NCI-H1048 (cell line): Measurements from ENCODE around the gene AADACL4.
"Not testable (repeated sequence)": the region's sequence is repeated elsewhere in the genome, so short reads cannot be mapped to it uniquely, and the experiment has no call there.

ENCODE experiments used
- DNase-seq: peaks from one replicate; lab custom pipeline; 2025; lab: John Stamatoyannopoulos, UW

AADACL4 gene

GRCh38 chr1:12629985-12630760, 13.7 kb upstream of the AADACL4 start:
- DNase-seq: no peak

- no peak for DNase-seq
These were observed 12.8 kb upstream of the AADACL4 start for GRCh38 chr1:12630946-12631530.

GRCh38 chr1:12631571-12631970, 12.3 kb upstream of the AADACL4 start:
- no peak for DNase-seq

- DNase-seq: no peak
These were observed 9.7 kb upstream of the AADACL4 start for GRCh38 chr1:12634156-12634555.

- DNase-seq: no peak
These were observed 9.1 kb upstream of the AADACL4 start for GRCh38 chr1:12634696-12635202.

- DNase-seq: no peak
These were observed 7.6 kb upstream of the AADACL4 start for GRCh38 chr1:12636098-12636950.

- no peak for DNase-seq
These were observed 6.2 kb upstream of the AADACL4 start for GRCh38 chr1:12637693-12638092.

GRCh38 chr1:12640237-12640957, 3.5 kb upstream of the AADACL4 start:
- DNase-seq: no peak

GRCh38 chr1:12640958-12641272, 3.0 kb upstream of the AADACL4 start:
- no peak for DNase-seq

GRCh38 chr1:12643079-12643478, 806 bp upstream of the AADACL4 start:
- DNase-seq: no peak

GRCh38 chr1:12644237-12644636, 352 bp downstream of the AADACL4 start:
- no peak for DNase-seq

GRCh38 chr1:12644829-12645228, 944 bp downstream of the AADACL4 start:
- no peak for DNase-seq

- DNase-seq: not testable (repeated sequence)
These were observed 1.5 kb downstream of the AADACL4 start for GRCh38 chr1:12645401-12645800.

GRCh38 chr1:12648741-12649140, 4.9 kb downstream of the AADACL4 start:
- DNase-seq: no peak

- no peak for DNase-seq
These were observed 6.1 kb downstream of the AADACL4 start for GRCh38 chr1:12649971-12650421.

GRCh38 chr1:12654004-12654567, 10.2 kb downstream of the AADACL4 start:
- DNase-seq: no peak

- DNase-seq: no peak
These were observed 10.8 kb downstream of the AADACL4 start for GRCh38 chr1:12654657-12655056.

- DNase-seq: no peak
These were observed 12.7 kb downstream of the AADACL4 start for GRCh38 chr1:12656575-12656974.

- DNase-seq: no peak
These were observed 13.4 kb downstream of the AADACL4 start for GRCh38 chr1:12657060-12657884.

- DNase-seq: not testable (repeated sequence)
These were observed 14.1 kb downstream of the AADACL4 start for GRCh38 chr1:12657885-12658512.
